HepG2 (cell line): ENCODE data around the gene TECPR1. TPM values are rescaled to one million over a fixed set of nuclear protein-coding genes. Genes with fewer than 3 reads are reported as not detected.
A peak's percentile ranks its signal among the peaks of the same experiment; 100 is the strongest.

Source experiments
- HMGA1 ChIP-seq: sonication (generic); formaldehyde crosslinking; conservative IDR thresholded peaks from 2 replicates; pipeline ENCODE4 v1.4.0; 2020; ENCODE audit warnings: missing genetic modification reagents
- KLF13 ChIP-seq: sonication (generic); formaldehyde crosslinking; IDR thresholded peaks from 2 replicates; pipeline ENCODE4 v1.4.0; 2020; ENCODE audit warnings: mild to moderate bottlenecking, missing genetic modification reagents
- KLF15 ChIP-seq: sonication (generic); formaldehyde crosslinking; IDR thresholded peaks from 2 replicates; pipeline ENCODE4 v1.8.1; 2023; ENCODE audit warnings: borderline replicate concordance, mild to moderate bottlenecking, inconsistent platforms, missing genetic modification reagents, mixed read lengths
- MAZ ChIP-seq, 2 experiments: sonication (generic) in 1 of 2; formaldehyde crosslinking in 1 of 2; IDR thresholded peaks; 2 replicates each; pipeline versions ENCODE4 v1.5.0 to v1.6.1; 2012 to 2020; ENCODE audit warnings: low read depth in 2 of 2, mild to moderate bottlenecking in 2 of 2, borderline replicate concordance in 1 of 2, improper control_type of control experiment in 1 of 2, low read length in 1 of 2, missing genetic modification reagents in 1 of 2, moderate library complexity in 1 of 2
- TBX3 ChIP-seq: fragments of 450-650 bp; IDR thresholded peaks from 2 replicates; pipeline ENCODE4 v1.6.1; 2017; ENCODE audit warnings: antibody characterized with exemption, mild to moderate bottlenecking, inconsistent platforms, borderline replicate concordance
- ZNF777 ChIP-seq: sonication (generic); formaldehyde crosslinking; IDR thresholded peaks from 2 replicates; pipeline ENCODE4 v1.4.0; 2020; ENCODE audit warnings: missing genetic modification reagents
- polyA plus RNA-seq, 8 experiments: library from polyadenylated mRNA; depleted of rRNA in 3 of 8; stranded (reverse) in 7 of 8; unstranded in 1 of 8; fragments of >200 nt; fragmentation: Illumina TruSeq in 4 of 8; extraction: Trizol in 4 of 8; gene quantifications; 2 replicates each; pipeline versions ENCODE4 v1.2.1 to v1.2.3, GENCODE V29; 2011 to 2016; ENCODE audit warnings: low read depth in 4 of 8, missing spikeins in 1 of 8, mixed read lengths in 1 of 8; ENCODE audit not compliant: insufficient read depth in 1 of 8
- total RNA-seq, 5 experiments: library from RNA; depleted of rRNA; stranded (reverse); fragments of >200 nt; fragmentation: Illumina TruSeq; extraction: Trizol; gene quantifications; 2 replicates each; pipeline ENCODE4 v1.2.3, GENCODE V29; 2016; ENCODE audit warnings: low read depth in 1 of 5
- TF ChIP-seq, protein P1 (sequence below): sonication (generic); formaldehyde crosslinking; conservative IDR thresholded peaks from 2 replicates; pipeline ENCODE4 v1.8.0; 2022; ENCODE audit warnings: mild to moderate bottlenecking, moderate library complexity, missing genetic modification reagents
- TF ChIP-seq, protein P2 (sequence below): sonication (generic); formaldehyde crosslinking; IDR thresholded peaks from 2 replicates; pipeline ENCODE4 v1.4.0; 2020; ENCODE audit warnings: missing genetic modification reagents
- TF ChIP-seq, protein P3 (sequence below): sonication (generic); formaldehyde crosslinking; IDR thresholded peaks from 2 replicates; pipeline ENCODE4 v1.4.0; 2020; ENCODE audit warnings: missing genetic modification reagents, borderline replicate concordance
- TF ChIP-seq, protein P4 (sequence below): sonication (generic); formaldehyde crosslinking; IDR thresholded peaks from 2 replicates; pipeline ENCODE4 v1.4.0; 2020; ENCODE audit warnings: missing genetic modification reagents
- TF ChIP-seq, protein P5 (sequence below): IDR thresholded peaks from 2 replicates; pipeline ENCODE4 v1.6.1; 2016; ENCODE audit warnings: missing genetic modification reagents, missing compliant biosample characterization

The TECPR1 gene
- total and polyA plus RNA-seq, 2 of the 13 experiments (the other 11 are each of a cell fraction or from before 2014, with no cell fraction given), result 2.3 to 6.3 TPM

DNA sequence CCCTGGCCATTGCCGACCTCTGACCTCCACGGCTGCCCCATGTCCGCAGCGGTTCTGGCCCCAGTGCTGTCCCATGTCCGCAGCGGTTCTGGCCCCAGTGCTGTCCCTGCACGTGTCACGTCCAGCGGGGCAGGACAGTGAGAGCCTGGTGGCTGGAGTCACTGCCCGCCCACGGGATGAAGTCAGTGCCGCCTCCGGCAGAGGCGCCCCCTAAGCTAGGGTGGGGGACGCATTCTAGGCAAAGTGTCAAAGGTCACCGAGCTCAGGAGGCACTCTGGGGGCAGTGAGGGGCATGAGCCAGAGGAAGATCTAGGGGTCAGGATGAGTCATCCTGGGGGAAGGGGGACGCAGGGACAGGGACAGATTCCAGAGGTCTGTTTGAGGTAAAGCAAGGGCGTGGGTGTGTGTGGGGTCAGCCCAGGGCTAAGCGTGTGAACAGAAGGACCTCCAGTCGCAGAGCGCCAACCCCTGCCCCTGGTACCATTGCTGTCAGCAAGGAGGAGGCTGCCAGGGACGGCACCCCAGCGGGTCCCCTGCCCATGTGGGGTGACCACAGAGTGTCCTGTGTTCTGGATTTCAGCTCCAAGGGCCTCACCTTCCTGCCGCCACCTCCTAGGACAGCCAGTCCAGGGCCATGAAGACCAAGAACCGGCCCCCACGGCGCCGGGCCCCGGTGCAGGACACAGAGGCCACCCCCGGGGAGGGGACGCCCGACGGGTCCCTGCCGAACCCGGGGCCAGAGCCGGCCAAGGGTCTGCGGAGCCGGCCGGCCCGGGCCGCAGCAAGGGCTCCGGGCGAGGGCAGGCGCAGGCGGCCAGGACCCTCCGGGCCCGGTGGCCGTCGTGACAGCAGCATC is 40.1 kb downstream of the TECPR1 start (continued):
- TF ChIP-seq, protein P1, sequence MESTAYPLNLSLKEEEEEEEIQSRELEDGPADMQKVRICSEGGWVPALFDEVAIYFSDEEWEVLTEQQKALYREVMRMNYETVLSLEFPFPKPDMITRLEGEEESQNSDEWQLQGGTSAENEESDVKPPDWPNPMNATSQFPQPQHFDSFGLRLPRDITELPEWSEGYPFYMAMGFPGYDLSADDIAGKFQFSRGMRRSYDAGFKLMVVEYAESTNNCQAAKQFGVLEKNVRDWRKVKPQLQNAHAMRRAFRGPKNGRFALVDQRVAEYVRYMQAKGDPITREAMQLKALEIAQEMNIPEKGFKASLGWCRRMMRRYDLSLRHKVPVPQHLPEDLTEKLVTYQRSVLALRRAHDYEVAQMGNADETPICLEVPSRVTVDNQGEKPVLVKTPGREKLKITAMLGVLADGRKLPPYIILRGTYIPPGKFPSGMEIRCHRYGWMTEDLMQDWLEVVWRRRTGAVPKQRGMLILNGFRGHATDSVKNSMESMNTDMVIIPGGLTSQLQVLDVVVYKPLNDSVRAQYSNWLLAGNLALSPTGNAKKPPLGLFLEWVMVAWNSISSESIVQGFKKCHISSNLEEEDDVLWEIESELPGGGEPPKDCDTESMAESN (CRISPR knock-in tag), result peak; percentile 47; the same call in 1 of the 2 replicates
- TF ChIP-seq, protein P2, sequence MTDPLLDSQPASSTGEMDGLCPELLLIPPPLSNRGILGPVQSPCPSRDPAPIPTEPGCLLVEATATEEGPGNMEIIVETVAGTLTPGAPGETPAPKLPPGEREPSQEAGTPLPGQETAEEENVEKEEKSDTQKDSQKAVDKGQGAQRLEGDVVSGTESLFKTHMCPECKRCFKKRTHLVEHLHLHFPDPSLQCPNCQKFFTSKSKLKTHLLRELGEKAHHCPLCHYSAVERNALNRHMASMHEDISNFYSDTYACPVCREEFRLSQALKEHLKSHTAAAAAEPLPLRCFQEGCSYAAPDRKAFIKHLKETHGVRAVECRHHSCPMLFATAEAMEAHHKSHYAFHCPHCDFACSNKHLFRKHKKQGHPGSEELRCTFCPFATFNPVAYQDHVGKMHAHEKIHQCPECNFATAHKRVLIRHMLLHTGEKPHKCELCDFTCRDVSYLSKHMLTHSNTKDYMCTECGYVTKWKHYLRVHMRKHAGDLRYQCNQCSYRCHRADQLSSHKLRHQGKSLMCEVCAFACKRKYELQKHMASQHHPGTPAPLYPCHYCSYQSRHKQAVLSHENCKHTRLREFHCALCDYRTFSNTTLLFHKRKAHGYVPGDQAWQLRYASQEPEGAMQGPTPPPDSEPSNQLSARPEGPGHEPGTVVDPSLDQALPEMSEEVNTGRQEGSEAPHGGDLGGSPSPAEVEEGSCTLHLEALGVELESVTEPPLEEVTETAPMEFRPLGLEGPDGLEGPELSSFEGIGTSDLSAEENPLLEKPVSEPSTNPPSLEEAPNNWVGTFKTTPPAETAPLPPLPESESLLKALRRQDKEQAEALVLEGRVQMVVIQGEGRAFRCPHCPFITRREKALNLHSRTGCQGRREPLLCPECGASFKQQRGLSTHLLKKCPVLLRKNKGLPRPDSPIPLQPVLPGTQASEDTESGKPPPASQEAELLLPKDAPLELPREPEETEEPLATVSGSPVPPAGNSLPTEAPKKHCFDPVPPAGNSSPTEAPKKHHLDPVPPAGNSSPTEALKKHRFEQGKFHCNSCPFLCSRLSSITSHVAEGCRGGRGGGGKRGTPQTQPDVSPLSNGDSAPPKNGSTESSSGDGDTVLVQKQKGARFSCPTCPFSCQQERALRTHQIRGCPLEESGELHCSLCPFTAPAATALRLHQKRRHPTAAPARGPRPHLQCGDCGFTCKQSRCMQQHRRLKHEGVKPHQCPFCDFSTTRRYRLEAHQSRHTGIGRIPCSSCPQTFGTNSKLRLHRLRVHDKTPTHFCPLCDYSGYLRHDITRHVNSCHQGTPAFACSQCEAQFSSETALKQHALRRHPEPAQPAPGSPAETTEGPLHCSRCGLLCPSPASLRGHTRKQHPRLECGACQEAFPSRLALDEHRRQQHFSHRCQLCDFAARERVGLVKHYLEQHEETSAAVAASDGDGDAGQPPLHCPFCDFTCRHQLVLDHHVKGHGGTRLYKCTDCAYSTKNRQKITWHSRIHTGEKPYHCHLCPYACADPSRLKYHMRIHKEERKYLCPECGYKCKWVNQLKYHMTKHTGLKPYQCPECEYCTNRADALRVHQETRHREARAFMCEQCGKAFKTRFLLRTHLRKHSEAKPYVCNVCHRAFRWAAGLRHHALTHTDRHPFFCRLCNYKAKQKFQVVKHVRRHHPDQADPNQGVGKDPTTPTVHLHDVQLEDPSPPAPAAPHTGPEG (CRISPR knock-in tag), result 0 out of 2 replicates have a peak, but pooled peaks have one; percentile 41
- no peak for TF ChIP-seq HMGA1 (CRISPR knock-in tag)
- TF ChIP-seq, protein P3, sequence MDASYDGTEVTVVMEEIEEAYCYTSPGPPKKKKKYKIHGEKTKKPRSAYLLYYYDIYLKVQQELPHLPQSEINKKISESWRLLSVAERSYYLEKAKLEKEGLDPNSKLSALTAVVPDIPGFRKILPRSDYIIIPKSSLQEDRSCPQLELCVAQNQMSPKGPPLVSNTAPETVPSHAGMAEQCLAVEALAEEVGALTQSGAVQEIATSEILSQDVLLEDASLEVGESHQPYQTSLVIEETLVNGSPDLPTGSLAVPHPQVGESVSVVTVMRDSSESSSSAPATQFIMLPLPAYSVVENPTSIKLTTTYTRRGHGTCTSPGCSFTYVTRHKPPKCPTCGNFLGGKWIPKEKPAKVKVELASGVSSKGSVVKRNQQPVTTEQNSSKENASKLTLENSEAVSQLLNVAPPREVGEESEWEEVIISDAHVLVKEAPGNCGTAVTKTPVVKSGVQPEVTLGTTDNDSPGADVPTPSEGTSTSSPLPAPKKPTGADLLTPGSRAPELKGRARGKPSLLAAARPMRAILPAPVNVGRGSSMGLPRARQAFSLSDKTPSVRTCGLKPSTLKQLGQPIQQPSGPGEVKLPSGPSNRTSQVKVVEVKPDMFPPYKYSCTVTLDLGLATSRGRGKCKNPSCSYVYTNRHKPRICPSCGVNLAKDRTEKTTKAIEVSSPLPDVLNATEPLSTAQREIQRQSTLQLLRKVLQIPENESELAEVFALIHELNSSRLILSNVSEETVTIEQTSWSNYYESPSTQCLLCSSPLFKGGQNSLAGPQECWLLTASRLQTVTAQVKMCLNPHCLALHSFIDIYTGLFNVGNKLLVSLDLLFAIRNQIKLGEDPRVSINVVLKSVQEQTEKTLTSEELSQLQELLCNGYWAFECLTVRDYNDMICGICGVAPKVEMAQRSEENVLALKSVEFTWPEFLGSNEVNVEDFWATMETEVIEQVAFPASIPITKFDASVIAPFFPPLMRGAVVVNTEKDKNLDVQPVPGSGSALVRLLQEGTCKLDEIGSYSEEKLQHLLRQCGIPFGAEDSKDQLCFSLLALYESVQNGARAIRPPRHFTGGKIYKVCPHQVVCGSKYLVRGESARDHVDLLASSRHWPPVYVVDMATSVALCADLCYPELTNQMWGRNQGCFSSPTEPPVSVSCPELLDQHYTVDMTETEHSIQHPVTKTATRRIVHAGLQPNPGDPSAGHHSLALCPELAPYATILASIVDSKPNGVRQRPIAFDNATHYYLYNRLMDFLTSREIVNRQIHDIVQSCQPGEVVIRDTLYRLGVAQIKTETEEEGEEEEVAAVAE (CRISPR knock-in tag), result no peak
- peak; percentile 81 for TF ChIP-seq ZNF777 (CRISPR knock-in tag)
- TF ChIP-seq, protein P4, sequence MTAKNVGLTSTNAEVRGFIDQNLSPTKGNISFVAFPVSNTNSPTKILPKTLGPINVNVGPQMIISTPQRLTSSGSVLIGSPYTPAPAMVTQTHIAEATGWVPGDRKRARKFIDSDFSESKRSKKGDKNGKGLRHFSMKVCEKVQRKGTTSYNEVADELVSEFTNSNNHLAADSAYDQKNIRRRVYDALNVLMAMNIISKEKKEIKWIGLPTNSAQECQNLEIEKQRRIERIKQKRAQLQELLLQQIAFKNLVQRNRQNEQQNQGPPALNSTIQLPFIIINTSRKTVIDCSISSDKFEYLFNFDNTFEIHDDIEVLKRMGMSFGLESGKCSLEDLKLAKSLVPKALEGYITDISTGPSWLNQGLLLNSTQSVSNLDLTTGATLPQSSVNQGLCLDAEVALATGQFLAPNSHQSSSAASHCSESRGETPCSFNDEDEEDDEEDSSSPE (CRISPR knock-in tag), result 0 out of 2 replicates have a peak, but pooled peaks have one; percentile 58
- TF ChIP-seq MAZ (IDR thresholded peaks at IDR 0.05; ENCODE audit: borderline replicate concordance, low read depth, low read length), result peak; percentile 89; the same call in 1 of the 2 replicates
- TF ChIP-seq MAZ (CRISPR knock-in tag; IDR thresholded peaks at IDR 0.05; ENCODE audit: low read depth), result no peak
- peak; percentile 64; the same call in 1 of the 2 replicates for TF ChIP-seq TBX3
- TF ChIP-seq, protein P5, sequence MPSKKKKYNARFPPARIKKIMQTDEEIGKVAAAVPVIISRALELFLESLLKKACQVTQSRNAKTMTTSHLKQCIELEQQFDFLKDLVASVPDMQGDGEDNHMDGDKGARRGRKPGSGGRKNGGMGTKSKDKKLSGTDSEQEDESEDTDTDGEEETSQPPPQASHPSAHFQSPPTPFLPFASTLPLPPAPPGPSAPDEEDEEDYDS (CRISPR knock-in tag), result no peak
- no peak for TF ChIP-seq KLF15
- TF ChIP-seq KLF13 (CRISPR knock-in tag), result no peak
